Testis (tissue), 2 donors: Measurements from ENCODE around the gene CDK18.

Source experiments
- POLR2A ChIP-seq: fragments of 450-650 bp; IDR thresholded peaks from one replicate; pipeline ENCODE4 v1.6.1; 2017; ENCODE audit warnings: antibody characterized with exemption, mild to moderate bottlenecking, moderate library complexity
- TF ChIP-seq, protein P1 (sequence below), 3 experiments: fragments of 450-650 bp in 2 of 3; fragments of 200-600 bp in 1 of 3; sonication (generic) in 1 of 3; IDR thresholded peaks; one replicate each; pipeline ENCODE4 v1.5.1; 2016 to 2019; ENCODE audit warnings: antibody characterized with exemption in 3 of 3, mild to moderate bottlenecking in 2 of 3, moderate library complexity in 1 of 3

DNA sequence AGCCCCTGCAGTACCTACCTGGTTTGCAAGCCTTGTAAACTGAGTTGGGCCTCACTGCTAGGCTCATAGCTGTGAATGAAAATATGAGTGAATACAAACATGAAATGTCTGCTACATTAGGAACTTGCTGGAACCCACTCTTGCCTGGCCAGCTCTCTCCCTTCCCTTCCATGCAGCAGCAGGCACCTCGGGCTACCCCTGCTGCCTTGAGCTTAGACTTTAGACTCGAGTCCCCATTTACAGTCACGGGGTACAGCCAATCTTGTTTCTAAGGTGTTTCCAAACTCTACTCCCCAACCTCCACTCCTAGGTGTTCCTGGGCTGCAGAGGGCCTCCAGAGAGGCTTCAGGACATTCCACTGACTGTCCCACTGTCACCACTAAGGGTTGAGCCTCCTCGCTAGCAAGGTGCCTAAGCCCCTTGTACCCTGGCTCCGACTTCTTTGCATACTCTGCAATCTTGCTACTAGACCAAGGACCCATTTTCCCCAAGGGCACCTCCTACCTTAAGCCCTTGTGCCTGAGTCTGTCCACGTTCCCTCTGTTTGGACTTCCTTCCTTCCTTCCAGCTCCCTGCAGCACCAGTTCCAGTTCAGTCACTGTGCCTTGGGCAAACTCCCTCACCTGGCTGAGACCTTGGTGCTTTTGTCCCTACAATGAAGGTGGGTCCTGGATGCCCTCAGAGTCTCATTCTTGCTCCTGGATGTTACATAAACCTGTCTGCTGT lies 36.9 kb downstream of the CDK18 start:
- TF ChIP-seq POLR2A: no peak
- TF ChIP-seq, protein P1, sequence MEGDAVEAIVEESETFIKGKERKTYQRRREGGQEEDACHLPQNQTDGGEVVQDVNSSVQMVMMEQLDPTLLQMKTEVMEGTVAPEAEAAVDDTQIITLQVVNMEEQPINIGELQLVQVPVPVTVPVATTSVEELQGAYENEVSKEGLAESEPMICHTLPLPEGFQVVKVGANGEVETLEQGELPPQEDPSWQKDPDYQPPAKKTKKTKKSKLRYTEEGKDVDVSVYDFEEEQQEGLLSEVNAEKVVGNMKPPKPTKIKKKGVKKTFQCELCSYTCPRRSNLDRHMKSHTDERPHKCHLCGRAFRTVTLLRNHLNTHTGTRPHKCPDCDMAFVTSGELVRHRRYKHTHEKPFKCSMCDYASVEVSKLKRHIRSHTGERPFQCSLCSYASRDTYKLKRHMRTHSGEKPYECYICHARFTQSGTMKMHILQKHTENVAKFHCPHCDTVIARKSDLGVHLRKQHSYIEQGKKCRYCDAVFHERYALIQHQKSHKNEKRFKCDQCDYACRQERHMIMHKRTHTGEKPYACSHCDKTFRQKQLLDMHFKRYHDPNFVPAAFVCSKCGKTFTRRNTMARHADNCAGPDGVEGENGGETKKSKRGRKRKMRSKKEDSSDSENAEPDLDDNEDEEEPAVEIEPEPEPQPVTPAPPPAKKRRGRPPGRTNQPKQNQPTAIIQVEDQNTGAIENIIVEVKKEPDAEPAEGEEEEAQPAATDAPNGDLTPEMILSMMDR (IDR thresholded peaks at IDR 0.05): no peak
